Measurements from ENCODE around the gene SLC6A1. TPM values are rescaled to one million over a fixed set of nuclear protein-coding genes. Genes with fewer than 3 reads are reported as not detected.

SLC6A1 gene
- total RNA-seq, 1 donor from 2014 or later: 0.77 TPM

DNA sequence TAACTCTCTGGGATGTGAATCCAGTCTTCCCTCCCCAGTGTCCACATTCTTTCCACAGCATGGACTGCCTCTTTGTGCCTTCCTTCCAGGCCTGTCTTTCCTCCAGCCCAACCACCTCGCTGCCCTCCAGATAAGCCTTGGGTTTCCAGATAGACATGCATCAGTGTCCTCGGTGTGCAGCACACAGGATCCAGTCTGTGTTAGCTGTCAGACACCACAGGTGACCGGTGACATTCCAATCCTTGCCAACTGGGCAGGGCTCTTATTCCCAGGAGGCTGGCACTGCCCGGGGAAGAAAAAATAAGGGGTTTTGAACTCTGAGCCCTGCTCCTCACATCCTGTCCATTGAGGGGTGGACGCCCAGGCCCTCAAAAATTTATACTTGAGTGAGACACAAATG is 6.0 kb upstream of the SLC6A1 start:
- Histone ChIP-seq H3K36me3 (no peaks in the 10 kb centered on the region), H3K27me3 (ENCODE audit: low read depth) (peaks cover 21% of the 10 kb centered on the region), H3K4me3 (no peak overlapping the region), H3K9me3 (replicated peaks) (no peaks in the 10 kb centered on the region), H3K27ac (replicated peaks) (no peak overlapping the region), H3K4me1 (peaks cover 28% of the 10 kb centered on the region)
- TF ChIP-seq, protein P1, sequence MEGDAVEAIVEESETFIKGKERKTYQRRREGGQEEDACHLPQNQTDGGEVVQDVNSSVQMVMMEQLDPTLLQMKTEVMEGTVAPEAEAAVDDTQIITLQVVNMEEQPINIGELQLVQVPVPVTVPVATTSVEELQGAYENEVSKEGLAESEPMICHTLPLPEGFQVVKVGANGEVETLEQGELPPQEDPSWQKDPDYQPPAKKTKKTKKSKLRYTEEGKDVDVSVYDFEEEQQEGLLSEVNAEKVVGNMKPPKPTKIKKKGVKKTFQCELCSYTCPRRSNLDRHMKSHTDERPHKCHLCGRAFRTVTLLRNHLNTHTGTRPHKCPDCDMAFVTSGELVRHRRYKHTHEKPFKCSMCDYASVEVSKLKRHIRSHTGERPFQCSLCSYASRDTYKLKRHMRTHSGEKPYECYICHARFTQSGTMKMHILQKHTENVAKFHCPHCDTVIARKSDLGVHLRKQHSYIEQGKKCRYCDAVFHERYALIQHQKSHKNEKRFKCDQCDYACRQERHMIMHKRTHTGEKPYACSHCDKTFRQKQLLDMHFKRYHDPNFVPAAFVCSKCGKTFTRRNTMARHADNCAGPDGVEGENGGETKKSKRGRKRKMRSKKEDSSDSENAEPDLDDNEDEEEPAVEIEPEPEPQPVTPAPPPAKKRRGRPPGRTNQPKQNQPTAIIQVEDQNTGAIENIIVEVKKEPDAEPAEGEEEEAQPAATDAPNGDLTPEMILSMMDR (IDR thresholded peaks at IDR 0.05; ENCODE audit: borderline replicate concordance): no peak
- peak; percentile 30 for DNase-seq
- intact Hi-C loops (cut with micrococcal nuclease): no loop called here

DNA sequence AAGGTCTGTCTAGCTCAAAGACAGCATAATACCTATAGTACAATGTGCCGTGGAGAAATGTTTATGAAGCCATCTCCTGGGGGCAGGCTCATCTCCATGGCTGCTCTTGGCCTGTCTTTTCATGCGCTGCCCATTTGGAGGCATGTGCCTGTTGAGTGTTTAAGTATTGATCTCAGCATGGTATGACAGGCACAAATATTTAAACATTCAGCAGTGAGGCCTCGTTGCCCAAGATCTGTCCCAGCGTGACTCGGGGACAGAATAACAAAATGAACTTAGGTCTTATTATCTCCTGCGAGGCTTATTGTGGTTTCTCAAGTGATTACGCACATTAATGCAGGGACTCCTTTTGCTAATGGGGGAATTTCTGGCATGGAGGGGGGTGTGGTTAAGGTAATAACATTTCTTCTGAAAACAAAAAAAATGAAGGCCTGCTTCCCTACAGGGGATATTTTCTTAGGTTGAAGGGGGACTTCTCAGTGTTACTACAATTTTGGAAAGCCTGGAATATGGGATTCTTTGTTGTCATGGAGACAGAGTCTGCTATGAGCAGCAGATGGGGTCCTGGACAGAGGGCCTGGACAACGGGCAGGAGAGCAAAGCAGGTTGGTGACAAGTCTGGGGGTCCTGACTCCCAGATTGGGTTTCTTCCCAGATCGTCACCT is 4.4 kb upstream of the SLC6A1 start:
- intact Hi-C loops (cut with micrococcal nuclease): no loop called here
- no peaks in the 10 kb centered on the region for H3K36me3 ChIP-seq
- no peak overlapping the region for H3K27ac ChIP-seq (replicated peaks)
- TF ChIP-seq, protein P1 (IDR thresholded peaks at IDR 0.05; ENCODE audit: borderline replicate concordance): no peak
- no peak for DNase-seq
- peaks cover 33% of the 10 kb centered on the region for H3K27me3 ChIP-seq (ENCODE audit: low read depth)
- peaks cover 16% of the 10 kb centered on the region for H3K4me1 ChIP-seq
- H3K4me3 ChIP-seq: no peak overlapping the region
- H3K9me3 ChIP-seq (replicated peaks): no peaks in the 10 kb centered on the region

DNA sequence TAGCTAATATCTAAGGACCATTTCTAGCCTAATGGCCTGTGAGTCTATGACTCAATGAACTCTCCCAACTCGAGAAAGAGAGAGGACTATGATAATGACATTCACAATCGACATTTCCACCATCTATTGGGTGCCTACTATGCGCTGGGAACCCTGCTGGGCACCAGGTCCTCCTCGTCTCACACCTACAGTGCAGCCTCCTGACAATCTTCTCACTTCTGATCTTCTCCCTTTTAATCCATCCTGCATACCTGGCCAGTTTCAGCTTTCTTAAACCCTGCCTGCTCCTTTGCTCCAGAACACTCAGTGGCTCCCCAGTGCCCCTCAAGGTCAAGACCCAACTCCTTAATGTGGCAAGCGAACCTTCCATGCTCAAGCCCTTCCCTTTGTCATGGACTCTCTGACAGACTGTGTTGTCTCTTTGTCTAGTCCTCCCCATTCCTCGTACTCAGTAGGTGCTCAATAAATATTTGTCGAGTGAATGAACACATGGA is 3.5 kb upstream of the SLC6A1 start:
- TF ChIP-seq, protein P1 (IDR thresholded peaks at IDR 0.05; ENCODE audit: borderline replicate concordance): no peak
- Histone ChIP-seq H3K27ac (replicated peaks) (no peak overlapping the region), H3K36me3 (no peaks in the 10 kb centered on the region), H3K27me3 (ENCODE audit: low read depth) (peaks cover 42% of the 10 kb centered on the region), H3K4me3 (no peak overlapping the region), H3K9me3 (replicated peaks) (no peaks in the 10 kb centered on the region), H3K4me1 (peaks cover 21% of the 10 kb centered on the region)
- intact Hi-C loops (cut with micrococcal nuclease): no loop called here
- no peak for DNase-seq

DNA sequence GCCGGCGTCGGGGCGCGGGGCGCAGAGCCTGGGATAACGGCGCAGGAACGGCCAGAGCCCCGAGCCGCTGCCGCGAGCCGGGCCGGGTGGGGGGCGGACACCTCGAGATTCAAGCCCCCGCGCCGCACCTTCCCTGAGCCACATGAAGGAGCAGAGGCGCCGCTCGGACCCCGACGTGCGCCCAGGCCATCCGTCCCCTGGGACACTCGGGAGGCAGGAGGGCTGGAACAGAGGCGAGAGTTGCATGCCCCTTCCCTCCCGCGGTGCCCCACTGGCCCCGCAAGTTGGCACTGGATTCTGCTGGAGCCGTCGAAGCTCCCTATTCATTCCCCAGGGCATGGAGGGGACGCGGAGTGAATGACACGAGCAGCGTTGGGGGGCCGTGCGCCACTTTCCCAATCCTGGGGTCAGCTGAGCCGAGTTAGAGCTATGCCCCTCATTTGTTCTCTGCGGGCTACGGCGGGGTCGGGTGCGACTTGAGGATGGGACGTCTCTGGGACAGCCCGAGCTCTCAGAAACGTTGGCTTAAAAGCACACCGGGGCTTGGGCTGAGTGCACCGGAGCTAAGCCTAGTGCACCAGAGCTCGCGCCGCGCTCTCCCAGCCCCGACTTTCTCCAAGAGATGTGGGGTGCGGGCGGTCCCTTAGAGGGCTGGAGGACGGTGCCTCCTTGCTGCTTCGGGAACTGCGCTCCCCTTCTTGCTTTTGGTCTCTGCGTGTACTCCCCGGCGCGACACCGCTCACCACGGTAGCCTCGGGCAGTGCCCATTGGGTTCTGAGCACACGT is 588 bp downstream of the SLC6A1 start:
- H3K4me1 ChIP-seq: peaks cover 15% of the 10 kb centered on the region
- intact Hi-C loops (cut with micrococcal nuclease): no loop called here
- peak overlapping the region; percentile 36 for H3K27ac ChIP-seq (replicated peaks)

DNA sequence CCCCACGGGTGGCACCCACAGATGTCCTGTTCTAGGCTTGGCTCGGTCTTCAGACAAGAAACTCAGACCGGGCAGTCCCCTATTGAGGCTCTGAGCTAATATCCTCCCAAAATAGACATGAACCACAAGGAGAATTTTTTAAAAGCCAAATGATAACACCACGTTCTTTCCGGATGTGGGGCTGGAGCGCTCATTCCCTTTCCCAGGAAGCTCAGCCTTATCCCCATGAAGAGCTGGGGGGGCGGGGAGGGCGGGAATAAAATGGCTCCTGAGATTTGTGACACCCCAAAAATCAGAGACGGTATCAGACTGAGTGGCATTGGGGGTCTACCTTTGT is 1.1 kb downstream of the SLC6A1 start:
- no peak for DNase-seq
- peaks cover 15% of the 10 kb centered on the region for H3K4me1 ChIP-seq
- H3K27me3 ChIP-seq (ENCODE audit: low read depth): peaks cover 89% of the 10 kb centered on the region
- H3K9me3 ChIP-seq (replicated peaks): no peaks in the 10 kb centered on the region
- TF ChIP-seq, protein P1 (IDR thresholded peaks at IDR 0.05; ENCODE audit: borderline replicate concordance): no peak
- intact Hi-C loops (cut with micrococcal nuclease): no loop called here
- H3K27ac ChIP-seq (replicated peaks): peak overlapping the region; percentile 36
- H3K4me3 ChIP-seq: peak overlapping the region; percentile 60
- no peaks in the 10 kb centered on the region for H3K36me3 ChIP-seq

More for the DNA sequence above, 588 bp downstream of the SLC6A1 start:
- Histone ChIP-seq H3K27me3 (ENCODE audit: low read depth) (peaks cover 83% of the 10 kb centered on the region), H3K36me3 (no peaks in the 10 kb centered on the region), H3K4me3 (peak overlapping the region; percentile 60), H3K9me3 (replicated peaks) (no peaks in the 10 kb centered on the region)
- DNase-seq: no peak
- TF ChIP-seq, protein P1 (IDR thresholded peaks at IDR 0.05; ENCODE audit: borderline replicate concordance): no peak
